Stimulated activated CD4-positive, alpha-beta T cell treated with anti-CD3 and anti-CD28 coated beads, Interleukin-12 subunit alpha, Interleukin-12 subunit beta, amount 100 ng/mL, for 48 hours (primary cell): ENCODE results near the gene PCSK5.
"Not testable (repeated sequence)": the region's sequence is repeated elsewhere in the genome, so short reads cannot be mapped to it uniquely, and the experiment has no call there.

Experiments used
- DNase-seq, 3 donors: peaks; one replicate each; pipeline ENCODE4 v3.0.0-alpha.2; 2020; ENCODE audit warnings: low read depth in 2 of 3, low spot score in 1 of 3

PCSK5 gene

GRCh38 chr9:75889577-75889976 lies 896 bp upstream of the PCSK5 start:
- no peak for DNase-seq

- peak in 1 of 3 donors; percentile 8 for DNase-seq
Observed at GRCh38 chr9:75889977-75890471, 449 bp upstream of the PCSK5 start.

- DNase-seq: peak in 2 of 3 donors; percentile 7 to 27
Observed at GRCh38 chr9:75891277-75891741, 836 bp downstream of the PCSK5 start.

GRCh38 chr9:75891771-75892215 lies 1.3 kb downstream of the PCSK5 start:
- peak in 1 of 3 donors; percentile 3 for DNase-seq

GRCh38 chr9:75892216-75892911 lies 1.9 kb downstream of the PCSK5 start:
- peak; percentile 12 to 28 (median 20) for DNase-seq

GRCh38 chr9:75893106-75893505 lies 2.6 kb downstream of the PCSK5 start:
- DNase-seq: no peak

- no peak for DNase-seq
Observed at GRCh38 chr9:75894566-75894965, 4.1 kb downstream of the PCSK5 start.

GRCh38 chr9:75895112-75895511 lies 4.6 kb downstream of the PCSK5 start:
- DNase-seq: no peak

GRCh38 chr9:75896193-75896592 lies 5.7 kb downstream of the PCSK5 start:
- DNase-seq: no peak

- DNase-seq: not testable (repeated sequence)
Observed at GRCh38 chr9:75900893-75901524, 10.5 kb downstream of the PCSK5 start.

GRCh38 chr9:75903785-75904360 lies 13.4 kb downstream of the PCSK5 start:
- DNase-seq: peak in 1 of 3 donors; percentile 3

- no peak for DNase-seq
Observed at GRCh38 chr9:75904364-75904763, 13.9 kb downstream of the PCSK5 start.

GRCh38 chr9:75906531-75906930 lies 16.1 kb downstream of the PCSK5 start:
- DNase-seq: no peak

- no peak for DNase-seq
Observed at GRCh38 chr9:75907329-75907728, 16.9 kb downstream of the PCSK5 start.

GRCh38 chr9:75907923-75908322 lies 17.4 kb downstream of the PCSK5 start:
- DNase-seq: no peak

- no peak for DNase-seq
Observed at GRCh38 chr9:75909776-75910175, 19.3 kb downstream of the PCSK5 start.

- no peak for DNase-seq
Observed at GRCh38 chr9:75910731-75911130, 20.3 kb downstream of the PCSK5 start.

GRCh38 chr9:75911390-75911789 lies 20.9 kb downstream of the PCSK5 start:
- peak in 1 of 3 donors; percentile 7 for DNase-seq

- DNase-seq: no peak
Observed at GRCh38 chr9:75912951-75913350, 22.5 kb downstream of the PCSK5 start.

- DNase-seq: no peak
Observed at GRCh38 chr9:75914002-75914401, 23.5 kb downstream of the PCSK5 start.

- no peak for DNase-seq
Observed at GRCh38 chr9:75914883-75915452, 24.5 kb downstream of the PCSK5 start.

GRCh38 chr9:75918154-75918553 lies 27.7 kb downstream of the PCSK5 start:
- DNase-seq: no peak
